HepG2 (cell line): ENCODE measurements around the gene ADAMTS13. TPM values are rescaled to one million over a fixed set of nuclear protein-coding genes. Genes with fewer than 3 reads are reported as not detected.

Experiments used
- DMAP1 ChIP-seq: IDR thresholded peaks from 2 replicates; pipeline ENCODE4 v1.6.1; 2016
- ELF3 ChIP-seq: IDR thresholded peaks from 2 replicates; pipeline ENCODE4 v1.6.1; 2016; ENCODE audit warnings: missing genetic modification reagents, missing compliant biosample characterization
- HDAC2 ChIP-seq: sonication (generic); formaldehyde crosslinking; IDR thresholded peaks from 2 replicates; pipeline ENCODE4 v1.4.0; 2020; ENCODE audit warnings: missing genetic modification reagents
- HOXA3 ChIP-seq: sonication (generic); formaldehyde crosslinking; IDR thresholded peaks from 2 replicates; pipeline ENCODE4 v1.5.0; 2020; ENCODE audit warnings: missing genetic modification reagents
- HOXD1 ChIP-seq: sonication (generic); formaldehyde crosslinking; IDR thresholded peaks from 2 replicates; pipeline ENCODE4 v1.5.0; 2020; ENCODE audit warnings: missing genetic modification reagents
- IRF2 ChIP-seq: IDR thresholded peaks from 2 replicates; pipeline ENCODE4 v1.6.1; 2018; ENCODE audit warnings: missing genetic modification reagents, missing compliant biosample characterization
- KDM5A ChIP-seq: fragments of 200-600 bp; sonication (generic); IDR thresholded peaks from 2 replicates; pipeline ENCODE4 v1.7.0; 2018; ENCODE audit warnings: antibody characterized with exemption, mild to moderate bottlenecking, low read length, borderline replicate concordance
- KLF15 ChIP-seq: sonication (generic); formaldehyde crosslinking; IDR thresholded peaks from 2 replicates; pipeline ENCODE4 v1.8.1; 2023; ENCODE audit warnings: borderline replicate concordance, mild to moderate bottlenecking, inconsistent platforms, missing genetic modification reagents, mixed read lengths
- MLLT10 ChIP-seq: sonication (generic); formaldehyde crosslinking; IDR thresholded peaks from 2 replicates; pipeline ENCODE4 v1.4.0; 2020; ENCODE audit warnings: missing genetic modification reagents
- REL ChIP-seq: sonication (generic); formaldehyde crosslinking; conservative IDR thresholded peaks from 2 replicates; pipeline ENCODE4 v1.8.0; 2022; ENCODE audit warnings: mild to moderate bottlenecking, missing genetic modification reagents, moderate library complexity
- REXO4 ChIP-seq: sonication (generic); formaldehyde crosslinking; IDR thresholded peaks from 2 replicates; pipeline ENCODE4 v1.8.0; 2022; ENCODE audit warnings: missing genetic modification reagents, mild to moderate bottlenecking, borderline replicate concordance
- RFX3 ChIP-seq: IDR thresholded peaks from 2 replicates; pipeline ENCODE4 v1.6.1; 2016; ENCODE audit warnings: missing biosample characterization, missing genetic modification reagents
- SMAD1 ChIP-seq: sonication (generic); formaldehyde crosslinking; IDR thresholded peaks from 2 replicates; pipeline ENCODE4 v1.4.0; 2020; ENCODE audit warnings: missing genetic modification reagents, low read depth, mild to moderate bottlenecking, borderline replicate concordance
- SMARCE1 ChIP-seq: fragments of 450-650 bp; IDR thresholded peaks from 2 replicates; pipeline ENCODE4 v1.6.1; 2017; ENCODE audit warnings: borderline replicate concordance
- SRF ChIP-seq: IDR thresholded peaks from 2 replicates; pipeline ENCODE4 v1.6.1; 2011; ENCODE audit warnings: mild to moderate bottlenecking, low read depth, low read length, moderate library complexity
- TARDBP ChIP-seq: sonication (generic); formaldehyde crosslinking; IDR thresholded peaks from 2 replicates; pipeline ENCODE4 v1.8.0; 2022; ENCODE audit warnings: mild to moderate bottlenecking, missing genetic modification reagents
- ZNF256 ChIP-seq: sonication (generic); formaldehyde crosslinking; conservative IDR thresholded peaks from 2 replicates; pipeline ENCODE4 v1.4.0; 2020; ENCODE audit warnings: missing genetic modification reagents
- ZNF3 ChIP-seq: IDR thresholded peaks from 2 replicates; pipeline ENCODE4 v1.7.0; 2017; ENCODE audit warnings: inconsistent platforms
- ZNF749 ChIP-seq: sonication (generic); formaldehyde crosslinking; IDR thresholded peaks from 2 replicates; pipeline ENCODE4 v1.8.0; 2022; ENCODE audit warnings: mild to moderate bottlenecking, missing genetic modification reagents, moderate library complexity, borderline replicate concordance
- polyA plus RNA-seq, 8 experiments: library from polyadenylated mRNA; depleted of rRNA in 3 of 8; stranded (reverse) in 7 of 8; unstranded in 1 of 8; fragments of >200 nt; fragmentation: Illumina TruSeq in 4 of 8; extraction: Trizol in 4 of 8; gene quantifications; 2 replicates each; pipeline versions ENCODE4 v1.2.1 to v1.2.3, GENCODE V29; 2011 to 2016; ENCODE audit warnings: low read depth in 4 of 8, missing spikeins in 1 of 8, mixed read lengths in 1 of 8; ENCODE audit not compliant: insufficient read depth in 1 of 8
- total RNA-seq, 5 experiments: library from RNA; depleted of rRNA; stranded (reverse); fragments of >200 nt; fragmentation: Illumina TruSeq; extraction: Trizol; gene quantifications; 2 replicates each; pipeline ENCODE4 v1.2.3, GENCODE V29; 2016; ENCODE audit warnings: low read depth in 1 of 5
- TF ChIP-seq, protein P1 (sequence below): sonication (generic); formaldehyde crosslinking; IDR thresholded peaks from 2 replicates; pipeline ENCODE4 v1.5.1; 2020; ENCODE audit warnings: mild to moderate bottlenecking, missing genetic modification reagents, moderate library complexity
- TF ChIP-seq, protein P2 (sequence below): sonication (generic); formaldehyde crosslinking; IDR thresholded peaks from 2 replicates; pipeline ENCODE4 v1.4.0; 2020; ENCODE audit warnings: low read depth, missing genetic modification reagents
- TF ChIP-seq, protein P3 (sequence below): sonication (generic); formaldehyde crosslinking; IDR thresholded peaks from 2 replicates; pipeline ENCODE4 v1.5.0; 2020; ENCODE audit warnings: mild to moderate bottlenecking, missing genetic modification reagents

The ADAMTS13 gene
- total and polyA plus RNA-seq, 2 of the 13 experiments (the other 11 are each of a cell fraction or from before 2014, with no cell fraction given): 0.91 to 4.5 TPM

DNA sequence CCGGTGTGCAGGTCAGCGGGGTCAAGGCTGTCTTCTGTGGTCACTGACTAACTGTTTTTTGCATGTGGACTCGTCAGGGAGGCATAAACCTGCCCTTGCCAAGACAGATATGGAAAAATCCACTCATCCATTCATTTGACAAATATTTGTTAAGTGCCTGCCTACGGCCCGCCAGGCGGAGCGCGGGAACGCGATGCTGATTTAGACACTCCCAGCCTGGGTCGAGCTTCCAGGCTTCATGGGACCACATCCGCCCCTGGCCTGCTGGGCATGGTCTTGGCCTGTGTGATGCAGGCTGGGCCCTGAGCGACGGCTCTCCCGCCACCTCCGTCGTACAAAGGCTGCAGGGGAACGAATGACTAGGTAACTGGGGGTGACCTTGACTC is 84.5 kb downstream of the ADAMTS13 start (continued):
- no peak for TF ChIP-seq RFX3 (CRISPR knock-in tag)
- TF ChIP-seq REL (CRISPR knock-in tag): no peak
- TF ChIP-seq, protein P1, sequence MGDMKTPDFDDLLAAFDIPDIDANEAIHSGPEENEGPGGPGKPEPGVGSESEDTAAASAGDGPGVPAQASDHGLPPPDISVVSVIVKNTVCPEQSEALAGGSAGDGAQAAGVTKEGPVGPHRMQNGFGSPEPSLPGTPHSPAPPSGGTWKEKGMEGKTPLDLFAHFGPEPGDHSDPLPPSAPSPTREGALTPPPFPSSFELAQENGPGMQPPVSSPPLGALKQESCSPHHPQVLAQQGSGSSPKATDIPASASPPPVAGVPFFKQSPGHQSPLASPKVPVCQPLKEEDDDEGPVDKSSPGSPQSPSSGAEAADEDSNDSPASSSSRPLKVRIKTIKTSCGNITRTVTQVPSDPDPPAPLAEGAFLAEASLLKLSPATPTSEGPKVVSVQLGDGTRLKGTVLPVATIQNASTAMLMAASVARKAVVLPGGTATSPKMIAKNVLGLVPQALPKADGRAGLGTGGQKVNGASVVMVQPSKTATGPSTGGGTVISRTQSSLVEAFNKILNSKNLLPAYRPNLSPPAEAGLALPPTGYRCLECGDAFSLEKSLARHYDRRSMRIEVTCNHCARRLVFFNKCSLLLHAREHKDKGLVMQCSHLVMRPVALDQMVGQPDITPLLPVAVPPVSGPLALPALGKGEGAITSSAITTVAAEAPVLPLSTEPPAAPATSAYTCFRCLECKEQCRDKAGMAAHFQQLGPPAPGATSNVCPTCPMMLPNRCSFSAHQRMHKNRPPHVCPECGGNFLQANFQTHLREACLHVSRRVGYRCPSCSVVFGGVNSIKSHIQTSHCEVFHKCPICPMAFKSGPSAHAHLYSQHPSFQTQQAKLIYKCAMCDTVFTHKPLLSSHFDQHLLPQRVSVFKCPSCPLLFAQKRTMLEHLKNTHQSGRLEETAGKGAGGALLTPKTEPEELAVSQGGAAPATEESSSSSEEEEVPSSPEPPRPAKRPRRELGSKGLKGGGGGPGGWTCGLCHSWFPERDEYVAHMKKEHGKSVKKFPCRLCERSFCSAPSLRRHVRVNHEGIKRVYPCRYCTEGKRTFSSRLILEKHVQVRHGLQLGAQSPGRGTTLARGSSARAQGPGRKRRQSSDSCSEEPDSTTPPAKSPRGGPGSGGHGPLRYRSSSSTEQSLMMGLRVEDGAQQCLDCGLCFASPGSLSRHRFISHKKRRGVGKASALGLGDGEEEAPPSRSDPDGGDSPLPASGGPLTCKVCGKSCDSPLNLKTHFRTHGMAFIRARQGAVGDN (CRISPR knock-in tag): peak; percentile 98
- no peak for TF ChIP-seq ZNF3 (CRISPR knock-in tag)
- peak; percentile 71; the same call in 1 of the 2 replicates for TF ChIP-seq TARDBP
- TF ChIP-seq KDM5A: no peak
- no peak; the same call in 1 of the 2 replicates for TF ChIP-seq ZNF256 (CRISPR knock-in tag)
- no peak for TF ChIP-seq SMARCE1
- peak; percentile 73 for TF ChIP-seq HOXA3
- TF ChIP-seq, protein P2, sequence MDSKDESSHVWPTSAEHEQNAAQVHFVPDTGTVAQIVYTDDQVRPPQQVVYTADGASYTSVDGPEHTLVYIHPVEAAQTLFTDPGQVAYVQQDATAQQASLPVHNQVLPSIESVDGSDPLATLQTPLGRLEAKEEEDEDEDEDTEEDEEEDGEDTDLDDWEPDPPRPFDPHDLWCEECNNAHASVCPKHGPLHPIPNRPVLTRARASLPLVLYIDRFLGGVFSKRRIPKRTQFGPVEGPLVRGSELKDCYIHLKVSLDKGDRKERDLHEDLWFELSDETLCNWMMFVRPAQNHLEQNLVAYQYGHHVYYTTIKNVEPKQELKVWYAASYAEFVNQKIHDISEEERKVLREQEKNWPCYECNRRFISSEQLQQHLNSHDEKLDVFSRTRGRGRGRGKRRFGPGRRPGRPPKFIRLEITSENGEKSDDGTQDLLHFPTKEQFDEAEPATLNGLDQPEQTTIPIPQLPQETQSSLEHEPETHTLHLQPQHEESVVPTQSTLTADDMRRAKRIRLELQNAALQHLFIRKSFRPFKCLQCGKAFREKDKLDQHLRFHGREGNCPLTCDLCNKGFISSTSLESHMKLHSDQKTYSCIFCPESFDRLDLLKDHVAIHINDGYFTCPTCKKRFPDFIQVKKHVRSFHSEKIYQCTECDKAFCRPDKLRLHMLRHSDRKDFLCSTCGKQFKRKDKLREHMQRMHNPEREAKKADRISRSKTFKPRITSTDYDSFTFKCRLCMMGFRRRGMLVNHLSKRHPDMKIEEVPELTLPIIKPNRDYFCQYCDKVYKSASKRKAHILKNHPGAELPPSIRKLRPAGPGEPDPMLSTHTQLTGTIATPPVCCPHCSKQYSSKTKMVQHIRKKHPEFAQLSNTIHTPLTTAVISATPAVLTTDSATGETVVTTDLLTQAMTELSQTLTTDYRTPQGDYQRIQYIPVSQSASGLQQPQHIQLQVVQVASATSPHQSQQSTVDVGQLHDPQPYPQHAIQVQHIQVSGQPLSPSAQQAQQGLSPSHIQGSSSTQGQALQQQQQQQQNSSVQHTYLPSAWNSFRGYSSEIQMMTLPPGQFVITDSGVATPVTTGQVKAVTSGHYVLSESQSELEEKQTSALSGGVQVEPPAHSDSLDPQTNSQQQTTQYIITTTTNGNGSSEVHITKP (CRISPR knock-in tag): peak; percentile 74
- TF ChIP-seq IRF2 (CRISPR knock-in tag): peak; percentile 70; the same call in 1 of the 2 replicates
- TF ChIP-seq ZNF749: no peak
- peak; percentile 89 for TF ChIP-seq HOXD1 (CRISPR knock-in tag)
- TF ChIP-seq REXO4 (CRISPR knock-in tag): no peak
- TF ChIP-seq, protein P3, sequence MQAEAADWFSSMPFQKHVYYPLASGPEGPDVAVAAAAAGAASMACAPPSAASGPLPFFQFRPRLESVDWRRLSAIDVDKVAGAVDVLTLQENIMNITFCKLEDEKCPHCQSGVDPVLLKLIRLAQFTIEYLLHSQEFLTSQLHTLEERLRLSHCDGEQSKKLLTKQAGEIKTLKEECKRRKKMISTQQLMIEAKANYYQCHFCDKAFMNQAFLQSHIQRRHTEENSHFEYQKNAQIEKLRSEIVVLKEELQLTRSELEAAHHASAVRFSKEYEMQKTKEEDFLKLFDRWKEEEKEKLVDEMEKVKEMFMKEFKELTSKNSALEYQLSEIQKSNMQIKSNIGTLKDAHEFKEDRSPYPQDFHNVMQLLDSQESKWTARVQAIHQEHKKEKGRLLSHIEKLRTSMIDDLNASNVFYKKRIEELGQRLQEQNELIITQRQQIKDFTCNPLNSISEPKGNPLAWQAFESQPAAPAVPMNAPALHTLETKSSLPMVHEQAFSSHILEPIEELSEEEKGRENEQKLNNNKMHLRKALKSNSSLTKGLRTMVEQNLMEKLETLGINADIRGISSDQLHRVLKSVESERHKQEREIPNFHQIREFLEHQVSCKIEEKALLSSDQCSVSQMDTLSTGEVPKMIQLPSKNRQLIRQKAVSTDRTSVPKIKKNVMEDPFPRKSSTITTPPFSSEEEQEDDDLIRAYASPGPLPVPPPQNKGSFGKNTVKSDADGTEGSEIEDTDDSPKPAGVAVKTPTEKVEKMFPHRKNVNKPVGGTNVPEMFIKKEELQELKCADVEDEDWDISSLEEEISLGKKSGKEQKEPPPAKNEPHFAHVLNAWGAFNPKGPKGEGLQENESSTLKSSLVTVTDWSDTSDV (CRISPR knock-in tag): no peak
- no peak for TF ChIP-seq MLLT10 (CRISPR knock-in tag)
- TF ChIP-seq SRF: no peak
- TF ChIP-seq SMAD1 (CRISPR knock-in tag): no peak
- TF ChIP-seq KLF15 (CRISPR knock-in tag): peak; percentile 40; the same call in 1 of the 2 replicates
- peak; percentile 80 for TF ChIP-seq DMAP1 (CRISPR knock-in tag)
- TF ChIP-seq HDAC2: peak; percentile 93
- TF ChIP-seq ELF3 (CRISPR knock-in tag): peak; percentile 57; the same call in 1 of the 2 replicates
